Thyroid gland (tissue), 4 donors: ENCODE data around the gene CACNA1B. TPM values are rescaled to one million over a fixed set of nuclear protein-coding genes. Genes with fewer than 3 reads are reported as not detected.

Experiments
- DNase-seq, 2 donors: peaks; one replicate each; pipeline ENCODE4 v3.0.0-alpha.2; 2019
- H3K27ac ChIP-seq, 3 donors: fragments of 200-600 bp; sonication (generic); 1 replicate in 2 of 3; 2 replicates in 1 of 3; pipeline ENCODE4 v1.5.1; 2016 to 2019; ENCODE audit warnings: mild to moderate bottlenecking in 1 of 3, moderate library complexity in 1 of 3
- H3K27me3 ChIP-seq: fragments of 200-600 bp; sonication (generic); one replicate; pipeline ENCODE4 v1.5.1; 2019
- H3K36me3 ChIP-seq, 2 donors: fragments of 200-600 bp; sonication (generic); one replicate each; pipeline ENCODE4 v1.5.1; 2016 to 2019
- H3K4me1 ChIP-seq, 2 donors: fragments of 200-600 bp; sonication (generic); one replicate each; pipeline ENCODE4 v1.5.1; 2017 to 2019
- H3K4me3 ChIP-seq, 3 donors: fragments of 200-600 bp; sonication (generic); replicated peaks in 1 of 3; 1 replicate in 2 of 3; 2 replicates in 1 of 3; pipeline ENCODE4 v1.5.1; 2016; ENCODE audit warnings: mild to moderate bottlenecking in 1 of 3
- H3K9me3 ChIP-seq: fragments of 200-600 bp; sonication (generic); one replicate; pipeline ENCODE4 v1.5.1; 2017
- POLR2A ChIP-seq, 2 donors: fragments of 450-650 bp; IDR thresholded peaks; one replicate each; pipeline ENCODE4 v1.6.1; 2017; ENCODE audit warnings: antibody characterized with exemption in 2 of 2, mild to moderate bottlenecking in 2 of 2, moderate library complexity in 1 of 2
- WGBS, 2 donors: methylation state at CpG; one replicate each; pipeline ENCODE4 v1.1.5; 2017; 5-methylcytosine and 5-hydroxymethylcytosine counted together
- intact Hi-C: fragments of 100-400 bp; cut with DNase I; formaldehyde crosslinking; loops from one replicate; pipeline ENCODE4 v1.15.1; 2023
- total RNA-seq, 4 donors: library from RNA; depleted of rRNA; stranded (reverse); fragments of >200 nt; gene quantifications; one replicate each; pipeline ENCODE4 v1.2.3, GENCODE V29; 2016
- TF ChIP-seq, protein P1 (sequence below), 6 experiments: fragments of 200-600 bp in 3 of 6; fragments of 450-650 bp in 3 of 6; sonication (generic) in 3 of 6; IDR thresholded peaks; one replicate each; pipeline ENCODE4 v1.5.1; 2016 to 2019; ENCODE audit warnings: antibody characterized with exemption in 6 of 6, mild to moderate bottlenecking in 2 of 6, inconsistent platforms in 1 of 6, moderate library complexity in 1 of 6

CACNA1B gene
- total RNA-seq, 4 donors from 2014 or later: 0.13 to 0.68 (median 0.35) TPM

DNA sequence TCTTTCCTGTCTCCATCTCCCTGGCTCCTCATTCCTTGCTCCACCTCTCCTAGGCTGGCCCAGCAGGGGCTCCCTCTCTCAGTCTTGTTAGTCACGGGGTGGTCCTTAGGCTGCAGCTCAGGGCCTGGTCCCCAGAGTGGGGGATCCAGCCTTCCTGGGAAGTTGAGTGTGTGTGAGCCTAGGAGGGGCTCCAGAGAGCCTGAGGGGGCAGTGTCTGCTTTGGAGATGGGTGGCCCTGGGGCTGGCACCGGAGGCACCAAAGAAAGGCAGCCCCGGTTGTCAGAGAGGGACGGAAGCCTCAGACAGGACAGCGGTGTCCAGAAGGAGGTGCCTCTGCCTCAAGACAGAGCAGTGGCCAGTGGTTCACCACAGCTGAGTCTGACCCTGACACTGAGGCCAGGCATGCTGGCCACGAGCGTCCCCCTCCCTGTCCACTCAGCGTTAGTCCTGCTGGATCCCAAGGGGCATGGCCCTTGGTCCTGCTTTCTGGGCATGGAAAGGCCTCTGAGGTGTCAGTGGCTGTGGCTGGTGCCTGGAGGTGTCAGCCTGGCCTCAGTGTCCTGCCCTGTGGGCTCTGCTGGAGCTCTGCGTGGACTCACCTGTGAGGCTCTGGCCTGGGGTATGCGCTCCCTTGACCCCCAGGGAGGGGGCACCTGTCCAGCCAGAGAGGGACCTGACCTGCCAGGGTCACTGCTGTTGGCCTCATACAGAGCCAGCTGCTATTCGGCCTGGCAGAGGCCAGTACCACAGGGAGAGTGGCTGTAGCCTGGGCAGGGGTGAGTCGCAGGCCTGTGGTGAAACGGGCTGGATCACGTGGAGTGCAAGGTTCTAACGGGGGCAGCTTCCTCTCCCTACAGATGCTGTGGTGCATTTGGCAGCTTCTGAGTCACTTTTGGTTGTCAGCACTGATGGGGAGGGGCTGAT lies 130.6 kb downstream of the CACNA1B start:
- no peaks in the 10 kb centered on the region for H3K9me3 ChIP-seq
- intact Hi-C loops: no loop called here
- no peak overlapping the region for H3K4me3 ChIP-seq
- H3K4me1 ChIP-seq: no peaks in the 10 kb centered on the region
- H3K27me3 ChIP-seq: no peaks in the 10 kb centered on the region
- 91 to 92% methylated on average over 7 to 10 of the region's 15 CpGs for WGBS, 2 donors
- TF ChIP-seq POLR2A (IDR thresholded peaks at IDR 0.05): no peak
- TF ChIP-seq, protein P1, sequence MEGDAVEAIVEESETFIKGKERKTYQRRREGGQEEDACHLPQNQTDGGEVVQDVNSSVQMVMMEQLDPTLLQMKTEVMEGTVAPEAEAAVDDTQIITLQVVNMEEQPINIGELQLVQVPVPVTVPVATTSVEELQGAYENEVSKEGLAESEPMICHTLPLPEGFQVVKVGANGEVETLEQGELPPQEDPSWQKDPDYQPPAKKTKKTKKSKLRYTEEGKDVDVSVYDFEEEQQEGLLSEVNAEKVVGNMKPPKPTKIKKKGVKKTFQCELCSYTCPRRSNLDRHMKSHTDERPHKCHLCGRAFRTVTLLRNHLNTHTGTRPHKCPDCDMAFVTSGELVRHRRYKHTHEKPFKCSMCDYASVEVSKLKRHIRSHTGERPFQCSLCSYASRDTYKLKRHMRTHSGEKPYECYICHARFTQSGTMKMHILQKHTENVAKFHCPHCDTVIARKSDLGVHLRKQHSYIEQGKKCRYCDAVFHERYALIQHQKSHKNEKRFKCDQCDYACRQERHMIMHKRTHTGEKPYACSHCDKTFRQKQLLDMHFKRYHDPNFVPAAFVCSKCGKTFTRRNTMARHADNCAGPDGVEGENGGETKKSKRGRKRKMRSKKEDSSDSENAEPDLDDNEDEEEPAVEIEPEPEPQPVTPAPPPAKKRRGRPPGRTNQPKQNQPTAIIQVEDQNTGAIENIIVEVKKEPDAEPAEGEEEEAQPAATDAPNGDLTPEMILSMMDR (IDR thresholded peaks at IDR 0.05): no peak
- DNase-seq: no peak
- no peaks in the 10 kb centered on the region for H3K36me3 ChIP-seq
- H3K27ac ChIP-seq: no peak overlapping the region

DNA sequence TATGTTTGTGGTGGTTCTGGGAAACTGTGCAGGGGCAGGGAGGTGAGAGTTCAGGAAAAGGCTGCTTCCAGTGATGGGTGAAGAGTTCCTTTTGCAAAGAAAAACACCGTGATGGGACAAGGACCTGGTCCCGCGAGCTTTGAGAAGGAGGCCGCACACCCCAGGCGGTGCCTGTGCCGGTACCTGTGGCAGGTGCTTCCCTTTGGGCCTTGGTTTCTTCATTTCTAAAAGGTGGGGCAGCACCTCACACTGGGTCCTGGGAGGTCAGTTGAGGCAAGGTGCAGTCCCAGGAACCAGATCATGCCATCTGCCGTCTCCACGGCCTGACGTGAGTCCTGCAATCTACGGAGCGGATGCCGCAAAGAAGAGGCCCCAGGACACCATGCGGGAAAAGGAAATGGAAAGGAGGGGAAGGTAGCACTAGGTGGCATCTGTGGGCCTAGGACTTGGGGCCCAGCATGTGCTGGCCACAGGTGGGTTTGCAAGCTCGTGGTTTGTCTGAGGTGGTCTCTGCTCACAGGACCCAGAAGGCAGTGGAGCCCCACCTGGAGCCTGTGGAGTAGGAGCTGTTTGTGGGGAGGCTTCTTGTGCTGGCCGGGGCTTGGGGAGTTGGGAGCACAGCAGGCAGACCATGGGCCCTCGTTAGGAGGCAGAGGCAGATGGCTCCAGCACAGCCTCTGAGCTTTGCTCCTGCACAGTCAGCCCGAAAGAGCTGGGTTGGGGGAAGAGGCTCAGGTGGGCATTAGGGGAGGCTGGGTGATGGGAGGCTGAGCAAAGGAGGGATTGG lies 131.6 kb downstream of the CACNA1B start:
- Histone ChIP-seq H3K27me3 (no peaks in the 10 kb centered on the region), H3K36me3 (no peaks in the 10 kb centered on the region), H3K4me1 (peaks cover 0 to under 1% of the 10 kb centered on the region in 2 donors), H3K27ac (no peak overlapping the region), H3K4me3 (no peak overlapping the region), H3K9me3 (no peaks in the 10 kb centered on the region)
- intact Hi-C loops: no loop called here
- TF ChIP-seq, protein P1 (IDR thresholded peaks at IDR 0.05): no peak
- WGBS, 2 donors: 90% methylated on average over 16 to 17 of the region's 17 CpGs
- DNase-seq: no peak

DNA sequence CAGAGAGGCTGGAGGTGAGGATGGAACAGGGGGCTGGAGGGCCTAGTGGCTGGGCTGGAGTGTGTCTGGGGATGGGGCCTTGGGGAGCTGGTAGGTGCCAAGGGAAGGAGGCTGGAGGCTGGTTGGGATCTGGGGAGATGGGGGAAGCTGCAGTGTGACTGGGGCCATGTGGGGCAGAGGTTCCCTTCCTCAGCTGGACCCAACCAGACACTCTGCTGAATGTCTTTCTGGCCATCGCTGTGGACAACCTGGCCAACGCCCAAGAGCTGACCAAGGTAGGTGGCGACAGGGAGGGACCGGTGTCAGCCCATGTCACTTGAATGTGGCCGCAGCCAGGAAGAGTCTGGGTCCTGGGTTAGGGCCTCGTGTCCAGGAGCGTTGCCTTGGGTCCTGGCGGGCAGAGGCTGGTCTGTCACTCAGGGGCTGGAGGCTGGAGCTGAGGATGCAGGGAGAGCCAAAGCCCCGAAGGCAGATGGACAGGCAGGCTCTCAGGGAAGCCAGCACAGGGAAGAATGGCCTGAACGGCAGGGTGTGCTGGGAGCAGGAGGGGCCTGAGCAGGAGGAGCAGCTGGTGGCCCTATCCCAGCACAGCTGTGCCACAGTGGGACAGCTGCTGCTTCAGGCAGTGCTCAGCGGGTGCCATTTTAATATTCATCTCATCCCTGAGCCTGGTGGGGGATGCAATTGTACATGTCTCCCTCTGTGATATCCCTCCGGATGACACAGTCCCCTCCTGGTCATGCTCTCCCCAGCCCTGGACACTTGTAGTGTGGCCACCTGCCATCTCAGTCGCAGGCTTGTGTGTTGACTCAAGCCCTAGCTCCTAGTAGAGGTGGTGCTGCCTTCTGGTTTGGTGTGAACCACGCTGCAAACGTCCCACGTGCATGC lies 132.5 kb downstream of the CACNA1B start:
- no peak for TF ChIP-seq POLR2A (IDR thresholded peaks at IDR 0.05)
- TF ChIP-seq, protein P1 (IDR thresholded peaks at IDR 0.05): no peak
- no peaks in the 10 kb centered on the region for H3K9me3 ChIP-seq
- no peak for DNase-seq
- peaks cover 5 to 9% of the 10 kb centered on the region in 2 donors for H3K4me1 ChIP-seq
- 77 to 79% methylated on average over 14 to 16 of the region's 16 CpGs for WGBS, 2 donors
- H3K4me3 ChIP-seq: no peak overlapping the region
- no peak overlapping the region for H3K27ac ChIP-seq
- H3K27me3 ChIP-seq: no peaks in the 10 kb centered on the region
- intact Hi-C loops: no loop called here
- no peaks in the 10 kb centered on the region for H3K36me3 ChIP-seq

DNA sequence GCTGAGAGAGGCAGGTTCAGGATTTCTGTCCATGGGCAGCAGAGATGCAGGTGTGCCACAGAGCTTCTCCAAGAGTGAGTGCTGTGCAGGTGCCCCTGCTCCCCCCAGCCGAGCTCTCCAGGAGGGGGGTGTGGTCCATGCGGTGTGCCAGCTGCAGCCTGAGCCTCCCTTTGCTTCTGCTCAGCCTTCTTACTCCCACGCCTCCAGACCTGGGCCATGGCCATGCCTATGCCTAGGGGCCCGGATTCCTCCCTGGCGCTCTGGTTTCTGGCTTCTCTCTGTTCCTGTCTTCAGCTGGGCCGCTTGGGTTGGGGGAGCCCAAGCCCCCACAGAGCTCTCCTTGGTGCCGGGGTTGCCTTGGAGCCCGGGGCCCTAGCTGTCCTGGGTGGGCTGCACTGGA lies 133.3 kb downstream of the CACNA1B start:
- 83 to 97% methylated on average over 6 to 7 of the region's 8 CpGs for WGBS, 2 donors
- Histone ChIP-seq H3K27ac (no peak overlapping the region), H3K27me3 (no peaks in the 10 kb centered on the region), H3K36me3 (no peaks in the 10 kb centered on the region), H3K4me3 (no peak overlapping the region), H3K4me1 (peaks cover 9 to 17% of the 10 kb centered on the region in 2 donors), H3K9me3 (no peaks in the 10 kb centered on the region)
- intact Hi-C loops: no loop called here
- no peak for DNase-seq
- no peak for TF ChIP-seq POLR2A (IDR thresholded peaks at IDR 0.05)
- TF ChIP-seq, protein P1 (IDR thresholded peaks at IDR 0.05): no peak
